ENCODE measurements around the gene PLEKHA5.

DNA sequence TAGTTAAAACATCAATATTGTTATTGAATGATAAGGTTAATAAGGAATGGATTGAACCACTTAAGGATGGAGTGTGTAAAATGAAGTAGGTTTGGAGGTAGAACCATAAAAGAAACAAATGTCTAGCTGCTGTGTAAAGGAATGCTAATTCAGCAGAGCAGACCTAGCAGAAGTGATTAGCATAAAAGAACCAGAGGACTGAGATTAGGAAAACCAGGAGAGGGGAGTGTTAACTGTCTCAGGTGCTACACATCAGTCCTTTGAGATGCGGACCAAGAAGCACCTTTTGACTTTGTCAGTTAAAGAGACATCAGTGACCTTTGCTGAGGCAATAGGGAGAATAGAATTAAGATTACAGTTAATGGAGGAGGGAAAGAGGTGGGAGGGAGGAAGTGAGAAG, 84.5 kb downstream of the PLEKHA5 start:
- TF ChIP-seq CTCF (IDR thresholded peaks at IDR 0.05): no peak
- no peak for TF ChIP-seq POLR2A (IDR thresholded peaks at IDR 0.05)

Data from testis (tissue), 2 donors.